UCSD-AML1 (cell line): Measurements from ENCODE around the gene ETS2.
A peak's percentile ranks its signal among the peaks of the same experiment; 100 is the strongest.

ENCODE experiments used
- DNase-seq: peaks from one replicate; lab custom pipeline; 2025; ENCODE audit not compliant: unreplicated experiment; lab: John Stamatoyannopoulos, UW

The ETS2 gene

GRCh38 chr21:38858026-38858811, 52.5 kb downstream of the ETS2 start:
- no peak for DNase-seq

GRCh38 chr21:38858812-38859205, 53.1 kb downstream of the ETS2 start:
- no peak for DNase-seq

GRCh38 chr21:38859852-38860251, 54.1 kb downstream of the ETS2 start:
- DNase-seq: no peak

- no peak for DNase-seq
Measured at GRCh38 chr21:38861056-38861455, 55.3 kb downstream of the ETS2 start.

- DNase-seq: peak; percentile 35
Measured at GRCh38 chr21:38861989-38862683, 56.4 kb downstream of the ETS2 start.

GRCh38 chr21:38863291-38863690, 57.6 kb downstream of the ETS2 start:
- no peak for DNase-seq

- no peak for DNase-seq
Measured at GRCh38 chr21:38863843-38864363, 58.2 kb downstream of the ETS2 start.

GRCh38 chr21:38864964-38865363, 59.2 kb downstream of the ETS2 start:
- DNase-seq: no peak

GRCh38 chr21:38869196-38869595, 63.5 kb downstream of the ETS2 start:
- DNase-seq: no peak

GRCh38 chr21:38869946-38870345, 64.2 kb downstream of the ETS2 start:
- no peak for DNase-seq
